ENCODE measurements around the gene ELOVL2.

Gene ELOVL2

GRCh38 chr6:10976571-10976970, 67.5 kb downstream of the ELOVL2 start:
- no peak for DNase-seq

GRCh38 chr6:10972196-10972595, 71.9 kb downstream of the ELOVL2 start:
- DNase-seq, result no peak

GRCh38 chr6:10970731-10971130, 73.4 kb downstream of the ELOVL2 start:
- no peak for DNase-seq

DNA sequence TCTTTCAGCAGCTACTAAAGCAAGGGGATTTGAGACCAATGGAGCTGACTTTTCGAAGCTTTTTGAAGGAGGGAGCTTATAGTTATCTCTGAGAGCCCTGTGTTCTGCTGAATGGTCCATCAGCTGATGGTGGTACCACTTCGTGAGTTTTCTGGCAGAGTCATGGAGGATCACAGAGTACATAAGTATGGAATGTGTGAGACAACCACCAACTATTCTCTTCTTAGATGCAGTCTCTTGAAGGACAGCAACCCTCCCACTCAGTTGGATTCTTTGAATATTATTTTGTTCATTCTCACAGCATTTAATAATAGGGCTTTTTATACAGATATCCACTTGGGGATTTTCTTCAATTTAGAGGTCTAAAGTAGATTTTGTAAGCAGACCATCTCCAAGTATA, 75.3 kb downstream of the ELOVL2 start:
- DNase-seq, result no peak

GRCh38 chr6:10964684-10965083, 79.4 kb downstream of the ELOVL2 start:
- no peak for DNase-seq

- no peak for DNase-seq
These were observed 81.0 kb downstream of the ELOVL2 start for GRCh38 chr6:10963113-10963512.

DNA sequence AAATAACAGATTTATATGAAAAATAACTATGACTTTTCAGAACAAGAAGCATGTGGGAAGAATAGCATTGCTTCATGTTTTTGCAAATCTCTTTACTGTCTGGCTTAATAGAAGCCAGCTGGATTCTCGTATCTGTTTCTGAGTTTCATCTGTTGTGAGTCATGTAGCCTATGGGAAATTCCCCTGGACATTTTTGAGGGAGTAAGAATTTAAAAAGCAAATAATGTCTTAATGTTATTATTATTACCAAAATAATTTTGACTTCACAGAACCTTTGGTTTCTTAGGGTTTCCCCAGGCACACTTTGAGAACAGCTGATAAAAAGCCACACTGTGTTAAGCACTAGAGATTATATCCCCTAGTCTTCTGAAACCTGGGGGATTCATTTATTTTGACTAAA, 81.4 kb downstream of the ELOVL2 start:
- no peak for DNase-seq

GRCh38 chr6:10961837-10962236, 82.3 kb downstream of the ELOVL2 start:
- no peak for DNase-seq

DNA sequence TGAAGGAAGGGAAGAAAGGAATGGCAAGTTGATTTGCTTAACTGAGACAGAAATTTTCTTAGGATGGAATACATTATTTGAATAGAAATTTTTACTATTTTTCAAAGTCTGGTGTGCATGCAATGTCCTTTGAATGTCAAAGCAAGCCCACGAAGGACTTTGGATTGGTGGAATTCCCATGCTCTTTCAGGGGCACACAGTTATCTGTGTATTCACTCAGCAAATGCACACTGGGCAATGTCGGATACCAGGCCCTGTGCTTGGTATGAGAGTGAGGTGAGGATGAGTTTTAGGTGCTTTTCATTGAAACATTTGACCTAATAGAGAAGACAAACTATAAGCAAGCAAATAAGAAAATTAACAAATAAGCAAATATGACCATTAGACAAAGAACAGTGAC, 83.9 kb downstream of the ELOVL2 start:
- DNase-seq, result no peak

- no peak for DNase-seq
These were observed 86.7 kb downstream of the ELOVL2 start for GRCh38 chr6:10957414-10957886.

DNA sequence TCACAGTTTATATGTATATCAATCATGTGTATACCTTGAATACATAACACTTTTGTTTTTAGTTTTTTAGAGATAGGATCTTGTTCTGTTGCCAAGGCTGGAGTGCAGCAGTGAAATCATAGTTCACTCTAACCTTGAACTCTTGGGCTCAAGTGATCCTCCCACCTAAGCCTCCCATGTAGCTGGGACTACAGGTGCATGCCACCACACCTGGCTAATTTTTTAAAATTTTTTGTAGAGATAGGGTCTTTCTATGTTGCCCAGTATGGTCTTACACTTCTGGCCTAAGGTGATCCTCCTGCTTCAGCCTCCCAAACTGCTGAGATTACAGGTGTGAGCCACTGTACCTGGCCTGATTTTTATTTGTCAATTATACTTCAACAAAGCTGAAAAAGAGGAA, 87.3 kb downstream of the ELOVL2 start:
- DNase-seq, result no peak

- no peak for DNase-seq
These were observed 89.5 kb downstream of the ELOVL2 start for GRCh38 chr6:10954590-10955010.

DNA sequence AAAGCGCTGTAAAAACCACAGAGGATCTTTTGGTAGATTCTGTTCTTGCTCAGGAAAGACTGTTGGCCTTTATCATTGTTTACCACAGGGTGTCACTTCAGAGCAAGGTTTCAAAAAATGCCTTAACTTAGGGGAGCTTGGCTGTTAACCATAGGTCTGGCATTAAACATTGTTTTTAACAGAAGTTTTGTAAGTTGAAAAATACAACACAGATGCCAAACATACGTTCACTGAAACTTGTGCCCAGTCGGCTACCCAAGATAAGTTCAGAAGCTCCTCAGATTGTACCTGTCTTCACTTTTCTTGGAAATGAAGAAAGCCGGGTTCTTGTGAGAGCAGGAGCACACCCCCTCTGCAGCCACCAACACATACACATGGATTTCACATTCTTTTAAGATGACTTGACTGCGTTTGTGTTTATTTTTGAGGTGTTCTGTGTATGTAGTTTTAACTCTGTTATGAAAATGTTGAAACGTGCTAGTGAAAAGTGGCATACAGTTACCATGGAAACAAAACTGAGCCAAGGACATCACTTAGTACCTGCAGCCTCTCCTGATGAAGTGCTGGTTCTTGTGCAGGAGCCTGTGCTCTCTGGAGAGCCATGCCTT, 92.3 kb downstream of the ELOVL2 start:
- DNase-seq, result no peak

DNA sequence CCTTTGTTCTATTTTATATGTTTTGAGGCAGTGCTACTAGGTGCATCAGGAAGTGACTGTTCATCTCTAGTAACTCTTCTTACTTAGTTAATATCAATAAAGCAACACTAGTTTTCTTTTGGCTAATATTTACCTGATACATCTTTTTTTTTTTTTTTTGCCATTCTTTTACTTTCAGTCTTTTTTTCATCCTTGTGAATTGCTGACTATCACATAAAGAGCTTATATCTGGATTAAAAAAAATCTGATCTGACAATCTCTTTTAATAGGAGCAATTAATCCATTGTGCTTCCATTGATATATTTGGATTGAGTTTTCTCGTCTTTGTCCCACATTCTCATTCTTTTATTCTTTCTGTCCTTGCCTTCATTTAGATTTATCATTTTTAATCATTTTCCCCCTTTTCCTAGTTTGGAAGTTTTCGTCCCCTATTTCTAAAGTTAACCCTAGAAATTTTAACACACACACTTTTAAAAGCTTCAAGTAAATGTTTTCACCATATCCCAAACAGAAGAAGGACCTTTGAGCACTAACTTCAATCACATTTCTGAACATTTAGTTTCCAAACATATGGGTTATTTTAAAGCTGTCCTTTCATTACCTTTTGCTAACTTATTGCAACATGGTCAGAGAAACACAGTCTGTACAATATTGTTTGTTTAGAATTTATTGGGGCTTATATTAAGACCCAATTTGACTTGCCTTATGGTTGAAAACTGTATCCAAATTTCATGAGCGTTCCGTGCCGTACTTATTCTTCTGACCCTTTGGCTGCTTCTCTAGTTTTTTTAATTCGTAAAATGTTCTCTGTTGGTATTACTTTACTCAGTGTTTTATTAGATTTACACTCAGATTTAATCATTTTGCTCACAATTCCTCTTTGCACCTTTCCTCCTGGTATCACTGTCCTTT, 94.3 kb downstream of the ELOVL2 start:
- DNase-seq, result no peak

DNA sequence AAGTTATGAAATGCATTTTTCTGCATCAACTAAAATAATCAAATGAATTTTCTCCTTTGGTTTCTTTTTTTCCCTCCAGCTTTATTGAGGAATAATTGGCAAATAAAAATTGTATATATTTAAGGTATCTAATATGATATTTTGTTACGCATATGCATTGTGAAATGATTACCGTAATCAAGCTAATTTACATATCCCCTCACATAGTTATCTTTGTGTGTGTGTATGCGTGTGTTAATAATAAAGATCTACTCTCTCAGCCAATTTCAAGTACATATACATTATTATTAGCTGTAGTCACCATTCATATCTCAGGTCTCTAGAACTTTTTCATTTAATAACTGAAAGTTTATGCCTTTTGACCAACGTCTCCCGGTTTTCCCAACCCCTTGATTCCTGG, 96.1 kb downstream of the ELOVL2 start:
- no peak for DNase-seq

GRCh38 chr6:10945845-10946244, 98.3 kb downstream of the ELOVL2 start:
- DNase-seq, result no peak

- DNase-seq, result no peak
These were observed 104.3 kb downstream of the ELOVL2 start for GRCh38 chr6:10939840-10940239.

GRCh38 chr6:10933126-10933525, 111.0 kb downstream of the ELOVL2 start:
- no peak for DNase-seq

All from NCI-H2081 treated with DMSO at 0.1 percent for 48 hours (cell line).